Liver (tissue), 9 donors: Measurements from ENCODE around the gene MUCL3. TPM values are rescaled to one million over a fixed set of nuclear protein-coding genes. Genes with fewer than 3 reads are reported as not detected.

Experiments
- DNase-seq: peaks from one replicate; pipeline ENCODE4 v3.0.0-alpha.2; 2017; ENCODE audit warnings: low spot score
- H3K27ac ChIP-seq, 2 donors: one replicate each; pipeline ENCODE4 v1.7.0; 2013; ENCODE audit warnings: inconsistent platforms in 2 of 2, low read length in 2 of 2, control low read depth in 1 of 2, low read depth in 1 of 2, mild to moderate bottlenecking in 1 of 2
- H3K27me3 ChIP-seq, 4 donors: one replicate each; pipeline versions ENCODE4 v1.6.1 to v1.7.0; 2013; ENCODE audit warnings: low read length in 3 of 4, inconsistent platforms in 1 of 4, mild to moderate bottlenecking in 1 of 4, moderate library complexity in 1 of 4; ENCODE audit not compliant: control insufficient read depth in 4 of 4, insufficient read depth in 4 of 4
- H3K36me3 ChIP-seq, 4 donors: one replicate each; pipeline versions ENCODE4 v1.6.1 to v1.7.0; 2013; ENCODE audit warnings: low read length in 3 of 4, mild to moderate bottlenecking in 3 of 4, low read depth in 1 of 4, moderate library complexity in 1 of 4; ENCODE audit not compliant: control insufficient read depth in 4 of 4, insufficient read depth in 3 of 4
- H3K4me1 ChIP-seq, 4 donors: one replicate each; pipeline versions ENCODE4 v1.6.1 to v1.7.0; 2013; ENCODE audit warnings: low read length in 3 of 4, mild to moderate bottlenecking in 3 of 4, moderate library complexity in 1 of 4; ENCODE audit not compliant: control insufficient read depth in 4 of 4, insufficient read depth in 4 of 4
- H3K4me3 ChIP-seq, 3 donors: one replicate each; pipeline versions ENCODE4 v1.6.1 to v1.7.0; 2013; ENCODE audit warnings: low read length in 3 of 3, control low read depth in 1 of 3, low read depth in 1 of 3, mild to moderate bottlenecking in 1 of 3
- H3K9ac ChIP-seq, 2 donors: one replicate each; pipeline ENCODE4 v1.7.0; 2013; ENCODE audit warnings: low read length in 2 of 2, mild to moderate bottlenecking in 2 of 2, moderate library complexity in 2 of 2, control low read depth in 1 of 2, low read depth in 1 of 2
- H3K9me3 ChIP-seq, 4 donors: one replicate each; pipeline versions ENCODE4 v1.6.1 to v1.7.0; 2013; ENCODE audit warnings: low read length in 3 of 4; ENCODE audit not compliant: control insufficient read depth in 4 of 4
- ATF3 ChIP-seq: IDR thresholded peaks from 2 replicates; pipeline ENCODE4 v1.6.1; 2016; ENCODE audit warnings: antibody characterized with exemption
- CTCF ChIP-seq: fragments of 150-350 bp; IDR thresholded peaks from 2 replicates; pipeline ENCODE4 v1.5.1; 2017; ENCODE audit warnings: improper control_type of control experiment, low read depth, low read length; ENCODE audit not compliant: missing input control
- FOXA1 ChIP-seq: IDR thresholded peaks from 2 replicates; pipeline ENCODE4 v1.6.1; 2016; ENCODE audit warnings: antibody characterized with exemption
- FOXA2 ChIP-seq: IDR thresholded peaks from 2 replicates; pipeline ENCODE4 v1.6.1; 2016; ENCODE audit warnings: antibody characterized with exemption
- GABPA ChIP-seq, 2 donors: IDR thresholded peaks in 1 of 2; conservative IDR thresholded peaks in 1 of 2; 2 replicates each; pipeline ENCODE4 v1.6.1; 2016; ENCODE audit warnings: antibody characterized with exemption in 2 of 2, mild to moderate bottlenecking in 1 of 2, moderate library complexity in 1 of 2
- HNF4A ChIP-seq, 2 donors: conservative IDR thresholded peaks; 2 replicates each; pipeline ENCODE4 v1.6.1; 2016; ENCODE audit warnings: antibody characterized with exemption in 2 of 2, mild to moderate bottlenecking in 2 of 2
- HNF4G ChIP-seq: IDR thresholded peaks from 2 replicates; pipeline ENCODE4 v1.6.1; 2016; ENCODE audit warnings: antibody characterized with exemption
- JUND ChIP-seq, 2 donors: IDR thresholded peaks; 2 replicates each; pipeline ENCODE4 v1.6.1; 2016; ENCODE audit warnings: antibody characterized with exemption in 2 of 2
- MAX ChIP-seq: IDR thresholded peaks from 2 replicates; pipeline ENCODE4 v1.6.1; 2016; ENCODE audit warnings: antibody characterized with exemption
- NR2F2 ChIP-seq: IDR thresholded peaks from 2 replicates; pipeline ENCODE4 v1.6.1; 2016; ENCODE audit warnings: antibody characterized with exemption
- RAD21 ChIP-seq, 2 donors: IDR thresholded peaks; 2 replicates each; pipeline ENCODE4 v1.6.1; 2016; ENCODE audit warnings: antibody characterized with exemption in 2 of 2, mild to moderate bottlenecking in 2 of 2
- REST ChIP-seq: IDR thresholded peaks from 2 replicates; pipeline ENCODE4 v1.6.1; 2016; ENCODE audit warnings: antibody characterized with exemption, mild to moderate bottlenecking
- RXRA ChIP-seq, 2 donors: IDR thresholded peaks; 2 replicates each; pipeline ENCODE4 v1.6.1; 2017 to 2018; ENCODE audit warnings: antibody characterized with exemption in 2 of 2, mild to moderate bottlenecking in 1 of 2
- SP1 ChIP-seq: IDR thresholded peaks from 2 replicates; pipeline ENCODE4 v1.6.1; 2018; ENCODE audit warnings: antibody characterized with exemption, mild to moderate bottlenecking
- TAF1 ChIP-seq: conservative IDR thresholded peaks from 2 replicates; pipeline ENCODE4 v1.6.1; 2016; ENCODE audit warnings: antibody characterized with exemption, mild to moderate bottlenecking
- ZBTB33 ChIP-seq: IDR thresholded peaks from 2 replicates; pipeline ENCODE4 v1.6.1; 2016; ENCODE audit warnings: antibody characterized with exemption
- WGBS: extraction: QIAGEN DNeasy Blood & Tissue Kit; methylation state at CpG from one replicate; pipeline ENCODE4 v1.1.7; 2013; 5-methylcytosine and 5-hydroxymethylcytosine counted together
- polyA plus RNA-seq, 2 donors: library from polyadenylated mRNA; stranded (reverse) in 1 of 2; unstranded in 1 of 2; fragments of 200-250 nt in 1 of 2; fragments of >200 nt in 1 of 2; fragmentation: Nextera tagmentation in 1 of 2; extraction: Ambion mirVana in 1 of 2; gene quantifications; one replicate each; pipeline versions ENCODE4 v1.2.1 to v1.2.3, GENCODE V29; 2013 to 2015
- total RNA-seq, 2 donors: library from RNA; depleted of rRNA; stranded (reverse); fragments of >200 nt; gene quantifications; one replicate each; pipeline ENCODE4 v1.2.3, GENCODE V29; 2014
- donor health status: healthy.
- donor health status: healthy.
- donor health status: healthy.
- donor health status: healthy.
- donor health status: healthy.

MUCL3 gene
- total and polyA plus RNA-seq, 4 donors = under 0.01 TPM; not detected in 3

- TF ChIP-seq TAF1 (no peak), FOXA2 (no peak), SP1 (no peak), ATF3 (no peak), FOXA1 (no peak), NR2F2 (no peak), HNF4A (conservative IDR thresholded peaks at IDR 0.05) (no peak), JUND (IDR thresholded peaks at IDR 0.05) (no peak), RAD21 (IDR thresholded peaks at IDR 0.05) (no peak), ZBTB33 (no peak), RXRA (IDR thresholded peaks at IDR 0.05) (no peak), REST (no peak), HNF4G (no peak), MAX (no peak), CTCF (no peak), GABPA (IDR thresholded peaks at IDR 0.05 in 1 of 2, conservative IDR thresholded peaks at IDR 0.05 in 1 of 2) (no peak)
- WGBS = 81% methylated on average over 5 of the region's 5 CpGs
- Histone ChIP-seq H3K27ac (no peak overlapping the region), H3K4me3 (no peak overlapping the region), H3K4me1 (peaks cover 0 to 4% (median 0%) of the 10 kb centered on the region in 4 donors), H3K27me3 (peaks cover 0 to 7% (median 3%) of the 10 kb centered on the region in 4 donors), H3K36me3 (no peaks in the 10 kb centered on the region), H3K9ac (no peak overlapping the region), H3K9me3 (peaks cover 0 to 4% (median 0%) of the 10 kb centered on the region in 4 donors)
- DNase-seq = no peak
Observed at GRCh38 chr6:30951907-30952469, 11.2 kb downstream of the MUCL3 start.
